Endothelial cell of umbilical vein (primary cell): ENCODE results near the gene AKAP6. TPM values are rescaled to one million over a fixed set of nuclear protein-coding genes. Genes with fewer than 3 reads are reported as not detected.

Experiments
- BruUV-seq: library from RNA; stranded (reverse); fragments of 400-500 nt; replicated peaks from 2 replicates; lab custom pipeline; 2021; lab: Mats Ljungman, UMichigan
- CTCF ChIA-PET: fragments of 300-600, 350-600 bp; sonication (Branson Sonifier 250); formaldehyde crosslinking; loops from one replicate; lab custom pipeline; 2021; ENCODE audit warnings: antibody characterized with exemption, inconsistent platforms; lab: Charles Lee
- POLR2A ChIA-PET: fragments of 300-600, 350-600 bp; sonication (Branson Sonifier 250); formaldehyde crosslinking; loops from one replicate; lab custom pipeline; 2021; ENCODE audit warnings: antibody characterized with exemption, inconsistent platforms; lab: Charles Lee
- DNase-seq: peaks from one replicate; pipeline ENCODE4 v3.0.0-alpha.2; 2011; ENCODE audit warnings: low read depth, low spot score
- FAIRE-seq: peaks from 2 replicates; lab custom pipeline; 2011; peaks lifted over from hg19 to GRCh38; lab: Jason Lieb, UNC
- H2AFZ ChIP-seq: 2 replicates; pipeline ENCODE4 v1.6.0; 2012; ENCODE audit warnings: low read depth, low read length, control low read depth, inconsistent platforms
- H3K27ac ChIP-seq: 2 replicates; pipeline ENCODE4 v1.5.1; 2011; ENCODE audit warnings: low read depth, mild to moderate bottlenecking, control low read depth, low read length, moderate library complexity; ENCODE audit not compliant: insufficient read depth
- H3K27me3 ChIP-seq, 2 experiments: 2 replicates each; pipeline versions ENCODE4 v1.6.0 to v1.6.1; 2011; ENCODE audit warnings: low read length in 2 of 2, mixed read lengths in 1 of 2; ENCODE audit not compliant: control insufficient read depth in 2 of 2, insufficient read depth in 2 of 2
- H3K36me3 ChIP-seq, 2 experiments: 2 replicates in 1 of 2; 3 replicates in 1 of 2; pipeline ENCODE4 v1.5.1; 2011; ENCODE audit warnings: low read length in 2 of 2, mild to moderate bottlenecking in 1 of 2, moderate library complexity in 1 of 2; ENCODE audit not compliant: control insufficient read depth in 2 of 2, insufficient read depth in 2 of 2; ENCODE audit errors: extremely low read depth in 1 of 2
- H3K4me1 ChIP-seq: 3 replicates; pipeline ENCODE4 v1.5.1; 2011; ENCODE audit warnings: mild to moderate bottlenecking, low read length; ENCODE audit not compliant: control insufficient read depth, insufficient read depth; ENCODE audit errors: extremely low read depth
- H3K4me2 ChIP-seq: 2 replicates; pipeline ENCODE4 v1.6.1; 2011; ENCODE audit warnings: low read length, control low read depth, mixed read lengths; ENCODE audit not compliant: insufficient read depth
- H3K4me3 ChIP-seq, 3 experiments: fragments of 200-600 bp in 1 of 3; sonication (generic), shearing (Covaris generic) in 1 of 3; replicated peaks in 1 of 3; 2 replicates each; pipeline ENCODE4 v1.5.1; 2011 to 2016; ENCODE audit warnings: control low read depth in 3 of 3, low read length in 3 of 3, mild to moderate bottlenecking in 2 of 3, inconsistent platforms in 1 of 3, low read depth in 1 of 3, moderate library complexity in 1 of 3; ENCODE audit not compliant: insufficient read depth in 1 of 3
- H3K79me2 ChIP-seq: 2 replicates; pipeline ENCODE4 v1.6.0; 2012; ENCODE audit warnings: low read length, inconsistent platforms; ENCODE audit not compliant: control insufficient read depth, insufficient read depth
- H3K9ac ChIP-seq: replicated peaks from 2 replicates; pipeline ENCODE3; 2011; ENCODE audit warnings: low read length, control low read depth; ENCODE audit not compliant: insufficient read depth; ENCODE audit errors: extremely low read depth
- H3K9me1 ChIP-seq: replicated peaks from 3 replicates; pipeline ENCODE4 v1.6.0; 2011; ENCODE audit warnings: mild to moderate bottlenecking, low read length; ENCODE audit not compliant: control insufficient read depth, insufficient read depth; ENCODE audit errors: extremely low read depth
- H3K9me3 ChIP-seq: replicated peaks from 2 replicates; pipeline ENCODE4 v1.5.1; 2012; ENCODE audit warnings: low read length, inconsistent platforms; ENCODE audit not compliant: control insufficient read depth, insufficient read depth
- H4K20me1 ChIP-seq: replicated peaks from 2 replicates; pipeline ENCODE3; 2011; ENCODE audit warnings: mild to moderate bottlenecking, low read length; ENCODE audit not compliant: control insufficient read depth, insufficient read depth; ENCODE audit errors: extremely low read depth
- CTCF ChIP-seq, 2 donors: IDR thresholded peaks; 1 replicate in 1 of 2; 2 replicates in 1 of 2; pipeline ENCODE4 v1.5.1; 2011; ENCODE audit warnings: low read length in 2 of 2, mild to moderate bottlenecking in 2 of 2, moderate library complexity in 2 of 2, control low read depth in 1 of 2, inconsistent platforms in 1 of 2, low read depth in 1 of 2; ENCODE audit not compliant: insufficient read depth in 1 of 2; ENCODE audit errors: extremely low read depth in 1 of 2
- EZH2 ChIP-seq: IDR thresholded peaks from 2 replicates; pipeline ENCODE4 v1.6.1; 2012; ENCODE audit warnings: borderline replicate concordance, low read depth, mild to moderate bottlenecking, moderate library complexity, low read length, inconsistent platforms; ENCODE audit not compliant: severe bottlenecking
- FOS ChIP-seq: IDR thresholded peaks from 2 replicates; pipeline ENCODE4 v1.6.1; 2011; ENCODE audit warnings: mild to moderate bottlenecking, low read length, moderate library complexity, borderline replicate concordance; ENCODE audit not compliant: insufficient read depth
- GATA2 ChIP-seq: IDR thresholded peaks from 2 replicates; pipeline ENCODE4 v1.7.0; 2011; ENCODE audit warnings: low read depth, mild to moderate bottlenecking, moderate library complexity, mixed read lengths, low read length; ENCODE audit not compliant: insufficient read length, insufficient read depth
- JUN ChIP-seq: IDR thresholded peaks from 2 replicates; pipeline ENCODE4 v1.6.1; 2011; ENCODE audit warnings: borderline replicate concordance, low read depth; ENCODE audit not compliant: insufficient read length, insufficient read depth
- MAX ChIP-seq: IDR thresholded peaks from 2 replicates; pipeline ENCODE4 v1.6.1; 2011; ENCODE audit not compliant: insufficient read depth, insufficient read length
- MYC ChIP-seq: IDR thresholded peaks from one replicate; pipeline ENCODE4 v1.6.1; 2011; ENCODE audit warnings: mild to moderate bottlenecking, low read depth, low read length
- POLR2A ChIP-seq: IDR thresholded peaks from 2 replicates; pipeline ENCODE4 v1.6.1; 2012; ENCODE audit warnings: low read depth, mild to moderate bottlenecking, control low read depth, low read length
- POLR2AphosphoS5 ChIP-seq: IDR thresholded peaks from 2 replicates; pipeline ENCODE4 v1.6.1; 2012; ENCODE audit warnings: low read depth, mild to moderate bottlenecking, control low read depth, low read length, moderate library complexity; ENCODE audit not compliant: insufficient read depth
- dilution Hi-C: fragments of 300-500 bp; cut with MboI; formaldehyde crosslinking; loops from one replicate; pipeline ENCODE4 v1.15.0; 2019; ENCODE audit warnings: low sequenced_read_pairs; ENCODE audit not compliant: extremely low pct_ligation_motif_present
- intact Hi-C: fragments of 100-400 bp; cut with micrococcal nuclease; formaldehyde crosslinking; loops from one replicate; pipeline ENCODE4 v1.10.0; 2022
- polyA plus RNA-seq, 4 experiments: library from polyadenylated mRNA; depleted of rRNA in 3 of 4; stranded (reverse) in 3 of 4; unstranded in 1 of 4; fragments of >200 nt; gene quantifications; 2 replicates each; pipeline versions ENCODE4 v1.2.1 to v1.2.3, GENCODE V29; 2011 to 2012; ENCODE audit warnings: missing spikeins in 1 of 4
- total RNA-seq: library from RNA; stranded (reverse); gene quantifications from 2 replicates; pipeline ENCODE4 v1.2.3, GENCODE V29; 2021

Gene AKAP6
- total and polyA plus RNA-seq, 2 donors (not counting 3 experiments of a cell fraction or from before 2014, with no cell fraction given): 0.03 to 0.49 TPM

- dilution Hi-C loops: no loop called here
- Histone ChIP-seq H3K9ac (no peak overlapping the region), H4K20me1 (no peaks in the 10 kb centered on the region), H3K4me3 (no peak overlapping the region), H3K36me3 (no peaks in the 10 kb centered on the region), H3K79me2 (no peaks in the 10 kb centered on the region), H3K9me1 (no peaks in the 10 kb centered on the region), H3K4me1 (no peaks in the 10 kb centered on the region), H3K9me3 (no peaks in the 10 kb centered on the region), H3K4me2 (no peak overlapping the region), H3K27me3 (no peaks in the 10 kb centered on the region), H3K27ac (no peak overlapping the region), H2AFZ (no peak overlapping the region)
- intact Hi-C loops: no loop called here
- TF ChIP-seq CTCF (IDR thresholded peaks at IDR 0.05; ENCODE audit: extremely low read depth in 1 of 2, insufficient read depth in 1 of 2, low read depth in 1 of 2, low read length in 2 of 2) (no peak), MYC (no peak), FOS (no peak), EZH2 (no peak), JUN (no peak), GATA2 (no peak), POLR2AphosphoS5 (no peak), MAX (no peak), POLR2A (no peak)
- no TSS peak for BruUV-seq
- FAIRE-seq (no peak), DNase-seq (no peak)
- ChIA-PET CTCF (no interaction called here), POLR2A (no interaction called here)
Measured at GRCh38 chr14:32400480-32400879, 71.4 kb downstream of the AKAP6 start.
